WTC11 (cell line): ENCODE data around the gene VCPKMT. TPM values are rescaled to one million over a fixed set of nuclear protein-coding genes. Genes with fewer than 3 reads are reported as not detected.

Experiments
- ATAC-seq: fragments of 200-7000 bp; cut with Tn5 transposase; 2 replicates; pipeline ENCODE4 v1.10.0; 2021; ENCODE audit warnings: mild to moderate bottlenecking, moderate library complexity
- CTCF ChIA-PET: fragments of 300-600 bp; sonication (Branson Sonifier 250); formaldehyde crosslinking; loops from one replicate; lab custom pipeline; 2021; ENCODE audit warnings: antibody characterized with exemption; lab: Charles Lee
- POLR2A ChIA-PET: fragments of 350-600 bp; sonication (Branson Sonifier 250); formaldehyde crosslinking; loops from one replicate; lab custom pipeline; 2021; ENCODE audit warnings: antibody characterized with exemption; lab: Charles Lee
- DNase-seq: peaks from one replicate; pipeline ENCODE4 v3.0.0; 2021; ENCODE audit warnings: low spot score
- H3K27ac Mint-ChIP-seq: 2 replicates; pipeline ENCODE4 v1.8.0; 2021; ENCODE audit warnings: mixed read lengths
- H3K27me3 Mint-ChIP-seq: 2 replicates; pipeline ENCODE4 v1.8.0; 2021; ENCODE audit warnings: low read depth, mild to moderate bottlenecking, moderate library complexity, mixed read lengths
- H3K36me3 Mint-ChIP-seq: 2 replicates; pipeline ENCODE4 v1.8.0; 2021; ENCODE audit warnings: mixed read lengths
- H3K4me1 Mint-ChIP-seq: 2 replicates; pipeline ENCODE4 v1.8.0; 2022; ENCODE audit warnings: mixed read lengths
- H3K4me3 Mint-ChIP-seq: 2 replicates; pipeline ENCODE4 v1.8.0; 2021; ENCODE audit warnings: mild to moderate bottlenecking, moderate library complexity, mixed read lengths
- H3K9me3 Mint-ChIP-seq: 2 replicates; pipeline ENCODE4 v1.8.0; 2021; ENCODE audit warnings: mixed read lengths
- IRF2 ChIP-seq: sonication (generic); formaldehyde crosslinking; IDR thresholded peaks from 2 replicates; pipeline ENCODE4 v1.8.0; 2022; ENCODE audit warnings: low read depth, missing genetic modification reagents, borderline replicate concordance
- JUN ChIP-seq: sonication (generic); formaldehyde crosslinking; IDR thresholded peaks from 2 replicates; pipeline ENCODE4 v1.8.0; 2023; ENCODE audit warnings: mild to moderate bottlenecking, missing genetic modification reagents
- OVOL2 ChIP-seq: fragments of 250-450 bp; sonication (Bioruptor Pico); IDR thresholded peaks from 2 replicates; pipeline ENCODE4 v1.9.0; 2021; ENCODE audit warnings: mild to moderate bottlenecking, borderline replicate concordance
- SMAD3 ChIP-seq: sonication (generic); formaldehyde crosslinking; IDR thresholded peaks from 2 replicates; pipeline ENCODE4 v1.8.0; 2022; ENCODE audit warnings: missing genetic modification reagents, mild to moderate bottlenecking, borderline replicate concordance
- ZBTB21 ChIP-seq: sonication (generic); formaldehyde crosslinking; IDR thresholded peaks from 2 replicates; pipeline ENCODE4 v1.8.1; 2023; ENCODE audit warnings: mild to moderate bottlenecking, missing genetic modification reagents, borderline replicate concordance
- ZNF219 ChIP-seq: sonication (generic); formaldehyde crosslinking; IDR thresholded peaks from 2 replicates; pipeline ENCODE4 v1.8.0; 2023; ENCODE audit warnings: missing genetic modification reagents, mild to moderate bottlenecking, borderline replicate concordance
- ZNF263 ChIP-seq: sonication (generic); formaldehyde crosslinking; IDR thresholded peaks from 2 replicates; pipeline ENCODE4 v1.8.1; 2022; ENCODE audit warnings: low read depth, mild to moderate bottlenecking, moderate library complexity, missing genetic modification reagents
- ZNF416 ChIP-seq: fragments of 250-450 bp; sonication (Bioruptor Pico); IDR thresholded peaks from 2 replicates; pipeline ENCODE4 v1.9.0; 2021; ENCODE audit warnings: mild to moderate bottlenecking, inconsistent platforms
- total RNA-seq: library from RNA; stranded (reverse); gene quantifications from 3 replicates; pipeline ENCODE4 v1.2.3, GENCODE V29; 2021
- TF ChIP-seq, protein P1 (sequence below): sonication (generic); formaldehyde crosslinking; conservative IDR thresholded peaks from 2 replicates; pipeline ENCODE4 v1.8.1; 2022; ENCODE audit warnings: mild to moderate bottlenecking, missing genetic modification reagents
- TF ChIP-seq, protein P2 (sequence below): sonication (generic); formaldehyde crosslinking; IDR thresholded peaks from 2 replicates; pipeline ENCODE4 v1.8.0; 2023; ENCODE audit warnings: missing genetic modification reagents
- TF ChIP-seq, protein P3 (sequence below): sonication (generic); formaldehyde crosslinking; IDR thresholded peaks from 2 replicates; pipeline ENCODE4 v1.8.0; 2022; ENCODE audit warnings: missing genetic modification reagents
- TF ChIP-seq, protein P4 (sequence below): sonication (generic); formaldehyde crosslinking; conservative IDR thresholded peaks from 2 replicates; pipeline ENCODE4 v1.8.1; 2023; ENCODE audit warnings: mild to moderate bottlenecking, low read depth, missing genetic modification reagents, moderate library complexity
- TF ChIP-seq, protein P5 (sequence below): fragments of 250-450 bp; sonication (Bioruptor Pico); IDR thresholded peaks from 2 replicates; pipeline ENCODE4 v1.9.0; 2021; ENCODE audit warnings: mild to moderate bottlenecking, borderline replicate concordance

Gene VCPKMT
- total RNA-seq, 1 experiment from 2014 or later: 11.5 TPM

DNA sequence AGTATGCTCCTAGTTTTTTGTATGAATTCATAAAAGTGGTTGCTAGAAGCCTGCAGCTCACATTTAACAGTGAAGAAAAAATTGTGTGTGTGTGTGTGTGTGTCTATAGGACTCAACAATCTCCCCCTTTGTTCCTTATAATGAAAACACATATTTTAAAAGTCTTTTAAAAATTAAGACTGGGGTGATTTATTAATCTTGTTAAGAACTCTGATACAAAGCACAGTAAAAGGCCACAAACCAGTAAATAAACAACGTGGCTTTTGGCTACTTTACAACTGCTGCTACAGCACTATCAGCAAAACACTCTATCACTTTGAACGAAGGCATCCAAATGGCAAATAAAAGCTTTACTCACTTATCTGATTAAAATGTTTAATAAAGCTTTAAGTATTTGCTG, 594 bp upstream of the VCPKMT start:
- Mint-ChIP-seq H3K27ac (peak overlapping the region; percentile 98), H3K4me1 (peaks cover 21% of the 10 kb centered on the region), H3K36me3 (peaks cover 28% of the 10 kb centered on the region), H3K9me3 (no peaks in the 10 kb centered on the region), H3K27me3 (no peaks in the 10 kb centered on the region), H3K4me3 (peak overlapping the region; percentile 94)
- ATAC-seq: no peak
- no peak for DNase-seq
- ChIA-PET POLR2A (interaction anchor here (2.2 kb wide), 1 partner anchor 255 kb away, joined by 12 read pairs; no protein-coding TSS in a partner anchor), CTCF (interaction anchor here (0.7 to 1.6 kb wide), 4 partner anchors 144 to 264 kb away, joined by 3 to 11 read pairs (median 5); partner anchors contain the start of gene NEMF)
- TF ChIP-seq, protein P1, sequence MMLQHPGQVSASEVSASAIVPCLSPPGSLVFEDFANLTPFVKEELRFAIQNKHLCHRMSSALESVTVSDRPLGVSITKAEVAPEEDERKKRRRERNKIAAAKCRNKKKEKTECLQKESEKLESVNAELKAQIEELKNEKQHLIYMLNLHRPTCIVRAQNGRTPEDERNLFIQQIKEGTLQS (CRISPR knock-in tag): no peak
- TF ChIP-seq, protein P2, sequence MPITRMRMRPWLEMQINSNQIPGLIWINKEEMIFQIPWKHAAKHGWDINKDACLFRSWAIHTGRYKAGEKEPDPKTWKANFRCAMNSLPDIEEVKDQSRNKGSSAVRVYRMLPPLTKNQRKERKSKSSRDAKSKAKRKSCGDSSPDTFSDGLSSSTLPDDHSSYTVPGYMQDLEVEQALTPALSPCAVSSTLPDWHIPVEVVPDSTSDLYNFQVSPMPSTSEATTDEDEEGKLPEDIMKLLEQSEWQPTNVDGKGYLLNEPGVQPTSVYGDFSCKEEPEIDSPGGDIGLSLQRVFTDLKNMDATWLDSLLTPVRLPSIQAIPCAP (CRISPR knock-in tag): no peak
- no peak for TF ChIP-seq ZBTB21 (CRISPR knock-in tag)
- TF ChIP-seq, protein P3, sequence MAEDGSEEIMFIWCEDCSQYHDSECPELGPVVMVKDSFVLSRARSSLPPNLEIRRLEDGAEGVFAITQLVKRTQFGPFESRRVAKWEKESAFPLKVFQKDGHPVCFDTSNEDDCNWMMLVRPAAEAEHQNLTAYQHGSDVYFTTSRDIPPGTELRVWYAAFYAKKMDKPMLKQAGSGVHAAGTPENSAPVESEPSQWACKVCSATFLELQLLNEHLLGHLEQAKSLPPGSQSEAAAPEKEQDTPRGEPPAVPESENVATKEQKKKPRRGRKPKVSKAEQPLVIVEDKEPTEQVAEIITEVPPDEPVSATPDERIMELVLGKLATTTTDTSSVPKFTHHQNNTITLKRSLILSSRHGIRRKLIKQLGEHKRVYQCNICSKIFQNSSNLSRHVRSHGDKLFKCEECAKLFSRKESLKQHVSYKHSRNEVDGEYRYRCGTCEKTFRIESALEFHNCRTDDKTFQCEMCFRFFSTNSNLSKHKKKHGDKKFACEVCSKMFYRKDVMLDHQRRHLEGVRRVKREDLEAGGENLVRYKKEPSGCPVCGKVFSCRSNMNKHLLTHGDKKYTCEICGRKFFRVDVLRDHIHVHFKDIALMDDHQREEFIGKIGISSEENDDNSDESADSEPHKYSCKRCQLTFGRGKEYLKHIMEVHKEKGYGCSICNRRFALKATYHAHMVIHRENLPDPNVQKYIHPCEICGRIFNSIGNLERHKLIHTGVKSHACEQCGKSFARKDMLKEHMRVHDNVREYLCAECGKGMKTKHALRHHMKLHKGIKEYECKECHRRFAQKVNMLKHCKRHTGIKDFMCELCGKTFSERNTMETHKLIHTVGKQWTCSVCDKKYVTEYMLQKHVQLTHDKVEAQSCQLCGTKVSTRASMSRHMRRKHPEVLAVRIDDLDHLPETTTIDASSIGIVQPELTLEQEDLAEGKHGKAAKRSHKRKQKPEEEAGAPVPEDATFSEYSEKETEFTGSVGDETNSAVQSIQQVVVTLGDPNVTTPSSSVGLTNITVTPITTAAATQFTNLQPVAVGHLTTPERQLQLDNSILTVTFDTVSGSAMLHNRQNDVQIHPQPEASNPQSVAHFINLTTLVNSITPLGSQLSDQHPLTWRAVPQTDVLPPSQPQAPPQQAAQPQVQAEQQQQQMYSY: no peak

DNA sequence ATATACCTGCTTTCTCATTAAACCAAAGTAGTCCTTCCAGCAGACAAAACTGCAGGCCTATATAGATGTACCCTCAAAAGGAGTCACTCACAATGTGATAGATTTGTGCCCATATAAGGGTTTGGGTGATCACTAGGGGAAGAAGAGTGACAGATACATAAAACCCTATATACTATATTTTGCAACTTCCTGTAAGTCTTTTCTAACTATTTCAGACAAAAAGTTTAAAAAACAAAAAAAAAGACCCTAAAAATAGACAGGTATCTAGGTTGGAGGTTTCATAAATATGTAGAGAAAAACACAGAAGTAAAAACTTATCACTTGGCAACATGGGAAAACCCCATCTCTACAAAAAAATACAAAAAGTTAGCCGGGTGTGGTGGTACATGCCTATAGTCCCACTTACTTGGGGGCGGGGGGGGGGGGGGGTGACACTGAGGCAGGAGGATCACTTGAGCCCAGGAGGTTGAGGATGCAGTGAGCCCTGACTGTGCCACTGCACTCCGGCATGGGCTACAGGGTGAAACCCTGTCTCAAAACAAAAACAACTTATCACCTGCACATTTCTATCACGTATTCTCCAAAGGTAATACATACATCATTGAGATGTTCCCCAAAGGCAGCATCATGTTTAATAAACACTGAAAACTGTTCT, 2.9 kb downstream of the VCPKMT start:
- Mint-ChIP-seq H3K27ac (peak overlapping the region; percentile 42), H3K4me1 (peaks cover 27% of the 10 kb centered on the region), H3K9me3 (no peaks in the 10 kb centered on the region), H3K27me3 (no peaks in the 10 kb centered on the region)
- ATAC-seq: no peak
- POLR2A ChIA-PET: no interaction called here
- TF ChIP-seq SMAD3 (CRISPR knock-in tag) (no peak), JUN (no peak), ZNF416 (no peak), ZNF219 (CRISPR knock-in tag) (no peak)
- TF ChIP-seq, all 79 proteins: peak for 0
- CTCF ChIA-PET: no interaction called here
- DNase-seq: no peak
- Mint-ChIP-seq H3K36me3 (peaks cover 58% of the 10 kb centered on the region), H3K4me3 (no peak overlapping the region)

DNA sequence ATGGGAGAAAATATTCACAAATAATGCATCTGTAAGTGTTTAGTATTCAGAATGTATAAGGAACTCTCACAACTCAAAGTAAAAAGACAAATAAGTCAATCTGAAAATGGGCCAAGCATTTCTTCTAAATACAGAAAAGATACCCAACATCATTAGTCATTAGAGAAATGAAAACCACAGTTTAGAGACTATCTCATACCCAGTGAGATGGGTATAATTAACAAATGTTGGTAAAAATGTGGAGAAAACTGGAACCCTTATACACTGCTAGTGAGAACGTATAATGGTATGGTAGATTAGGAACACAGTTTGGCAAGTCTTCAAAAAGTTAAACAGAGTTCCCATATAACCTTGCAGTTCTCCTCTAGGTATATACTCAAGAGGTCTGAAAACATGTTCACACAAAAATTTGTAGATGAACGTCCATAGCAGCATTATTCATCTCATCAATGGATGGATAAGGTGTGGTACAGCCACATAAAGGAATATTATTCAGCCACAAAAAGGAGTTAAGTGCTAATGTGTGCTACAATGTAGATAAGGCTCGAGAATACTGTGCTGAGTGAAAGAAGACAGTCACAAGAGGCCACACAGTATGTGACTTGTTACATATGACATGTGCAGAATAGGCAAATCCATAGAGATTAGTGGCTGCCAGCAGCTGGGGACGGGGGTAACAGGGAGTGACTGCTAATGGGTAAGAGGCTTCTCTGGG, 5.9 kb downstream of the VCPKMT start:
- TF ChIP-seq ZNF263 (CRISPR knock-in tag) (no peak), IRF2 (no peak), JUN (no peak), OVOL2 (CRISPR knock-in tag) (no peak)
- TF ChIP-seq, protein P4, sequence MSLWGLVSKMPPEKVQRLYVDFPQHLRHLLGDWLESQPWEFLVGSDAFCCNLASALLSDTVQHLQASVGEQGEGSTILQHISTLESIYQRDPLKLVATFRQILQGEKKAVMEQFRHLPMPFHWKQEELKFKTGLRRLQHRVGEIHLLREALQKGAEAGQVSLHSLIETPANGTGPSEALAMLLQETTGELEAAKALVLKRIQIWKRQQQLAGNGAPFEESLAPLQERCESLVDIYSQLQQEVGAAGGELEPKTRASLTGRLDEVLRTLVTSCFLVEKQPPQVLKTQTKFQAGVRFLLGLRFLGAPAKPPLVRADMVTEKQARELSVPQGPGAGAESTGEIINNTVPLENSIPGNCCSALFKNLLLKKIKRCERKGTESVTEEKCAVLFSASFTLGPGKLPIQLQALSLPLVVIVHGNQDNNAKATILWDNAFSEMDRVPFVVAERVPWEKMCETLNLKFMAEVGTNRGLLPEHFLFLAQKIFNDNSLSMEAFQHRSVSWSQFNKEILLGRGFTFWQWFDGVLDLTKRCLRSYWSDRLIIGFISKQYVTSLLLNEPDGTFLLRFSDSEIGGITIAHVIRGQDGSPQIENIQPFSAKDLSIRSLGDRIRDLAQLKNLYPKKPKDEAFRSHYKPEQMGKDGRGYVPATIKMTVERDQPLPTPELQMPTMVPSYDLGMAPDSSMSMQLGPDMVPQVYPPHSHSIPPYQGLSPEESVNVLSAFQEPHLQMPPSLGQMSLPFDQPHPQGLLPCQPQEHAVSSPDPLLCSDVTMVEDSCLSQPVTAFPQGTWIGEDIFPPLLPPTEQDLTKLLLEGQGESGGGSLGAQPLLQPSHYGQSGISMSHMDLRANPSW: no peak
- TF ChIP-seq, protein P5, sequence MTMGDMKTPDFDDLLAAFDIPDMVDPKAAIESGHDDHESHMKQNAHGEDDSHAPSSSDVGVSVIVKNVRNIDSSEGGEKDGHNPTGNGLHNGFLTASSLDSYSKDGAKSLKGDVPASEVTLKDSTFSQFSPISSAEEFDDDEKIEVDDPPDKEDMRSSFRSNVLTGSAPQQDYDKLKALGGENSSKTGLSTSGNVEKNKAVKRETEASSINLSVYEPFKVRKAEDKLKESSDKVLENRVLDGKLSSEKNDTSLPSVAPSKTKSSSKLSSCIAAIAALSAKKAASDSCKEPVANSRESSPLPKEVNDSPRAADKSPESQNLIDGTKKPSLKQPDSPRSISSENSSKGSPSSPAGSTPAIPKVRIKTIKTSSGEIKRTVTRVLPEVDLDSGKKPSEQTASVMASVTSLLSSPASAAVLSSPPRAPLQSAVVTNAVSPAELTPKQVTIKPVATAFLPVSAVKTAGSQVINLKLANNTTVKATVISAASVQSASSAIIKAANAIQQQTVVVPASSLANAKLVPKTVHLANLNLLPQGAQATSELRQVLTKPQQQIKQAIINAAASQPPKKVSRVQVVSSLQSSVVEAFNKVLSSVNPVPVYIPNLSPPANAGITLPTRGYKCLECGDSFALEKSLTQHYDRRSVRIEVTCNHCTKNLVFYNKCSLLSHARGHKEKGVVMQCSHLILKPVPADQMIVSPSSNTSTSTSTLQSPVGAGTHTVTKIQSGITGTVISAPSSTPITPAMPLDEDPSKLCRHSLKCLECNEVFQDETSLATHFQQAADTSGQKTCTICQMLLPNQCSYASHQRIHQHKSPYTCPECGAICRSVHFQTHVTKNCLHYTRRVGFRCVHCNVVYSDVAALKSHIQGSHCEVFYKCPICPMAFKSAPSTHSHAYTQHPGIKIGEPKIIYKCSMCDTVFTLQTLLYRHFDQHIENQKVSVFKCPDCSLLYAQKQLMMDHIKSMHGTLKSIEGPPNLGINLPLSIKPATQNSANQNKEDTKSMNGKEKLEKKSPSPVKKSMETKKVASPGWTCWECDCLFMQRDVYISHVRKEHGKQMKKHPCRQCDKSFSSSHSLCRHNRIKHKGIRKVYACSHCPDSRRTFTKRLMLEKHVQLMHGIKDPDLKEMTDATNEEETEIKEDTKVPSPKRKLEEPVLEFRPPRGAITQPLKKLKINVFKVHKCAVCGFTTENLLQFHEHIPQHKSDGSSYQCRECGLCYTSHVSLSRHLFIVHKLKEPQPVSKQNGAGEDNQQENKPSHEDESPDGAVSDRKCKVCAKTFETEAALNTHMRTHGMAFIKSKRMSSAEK (CRISPR knock-in tag): no peak
- ATAC-seq (no peak), DNase-seq (no peak)
- Mint-ChIP-seq H3K9me3 (no peaks in the 10 kb centered on the region), H3K36me3 (peaks cover 58% of the 10 kb centered on the region), H3K4me3 (no peak overlapping the region), H3K4me1 (peaks cover 27% of the 10 kb centered on the region), H3K27ac (no peak overlapping the region), H3K27me3 (no peaks in the 10 kb centered on the region)
- POLR2A ChIA-PET: no interaction called here
- CTCF ChIA-PET: interaction anchor here (1.6 kb wide), 1 partner anchor 231 kb away, joined by 4 read pairs; no protein-coding TSS in a partner anchor
